ENCODE data around the gene WAPL. TPM values are rescaled to one million over a fixed set of nuclear protein-coding genes. Genes with fewer than 3 reads are reported as not detected.
A peak's percentile ranks its signal among the peaks of the same experiment; 100 is the strongest.

The WAPL gene
- total and polyA plus RNA-seq, 2 of the 13 experiments (the other 11 are each of a cell fraction or from before 2014, with no cell fraction given): 13.2 to 43.5 TPM

GRCh38 chr10:86411281-86411841, 110.2 kb downstream of the WAPL start (continued):
- TF ChIP-seq ZNF691 (CRISPR knock-in tag; IDR thresholded peaks at IDR 0.05; ENCODE audit: borderline replicate concordance, low read depth): peak; percentile 55; the same call in 1 of the 2 replicates
- no peak for TF ChIP-seq ZNF275 (CRISPR knock-in tag; IDR thresholded peaks at IDR 0.05; ENCODE audit: borderline replicate concordance)
- no peak for TF ChIP-seq CSRNP1 (CRISPR knock-in tag; IDR thresholded peaks at IDR 0.05)
- TF ChIP-seq KAT8 (CRISPR knock-in tag; IDR thresholded peaks at IDR 0.05): 0 out of 2 replicates have a peak, but pooled peaks have one; percentile 27
- 0 out of 2 replicates have a peak, but pooled peaks have one; percentile 20 for TF ChIP-seq ZNF292 (CRISPR knock-in tag; IDR thresholded peaks at IDR 0.05; ENCODE audit: borderline replicate concordance, low read depth)
- TF ChIP-seq SMYD3 (CRISPR knock-in tag; IDR thresholded peaks at IDR 0.05): 0 out of 2 replicates have a peak, but pooled peaks have one; percentile 2
- no peak for TF ChIP-seq ZNF484 (CRISPR knock-in tag; IDR thresholded peaks at IDR 0.05; ENCODE audit: borderline replicate concordance, low read depth)
- no peak for TF ChIP-seq KAT2B (IDR thresholded peaks at IDR 0.05; ENCODE audit: borderline replicate concordance, low read depth, low read length)
- TF ChIP-seq GABPA (IDR thresholded peaks at IDR 0.05; ENCODE audit: low read depth, low read length): no peak
- 0 out of 2 replicates have a peak, but pooled peaks have one; percentile 17 for TF ChIP-seq GABPA (CRISPR knock-in tag; IDR thresholded peaks at IDR 0.05; ENCODE audit: low read depth)
- TF ChIP-seq ARID5B (CRISPR knock-in tag; IDR thresholded peaks at IDR 0.05): peak; percentile 36; the same call in 1 of the 2 replicates
- no peak for TF ChIP-seq ZNF124 (CRISPR knock-in tag; IDR thresholded peaks at IDR 0.05)
- peak; percentile 60; the same call in 1 of the 2 replicates for TF ChIP-seq ETV5 (CRISPR knock-in tag; IDR thresholded peaks at IDR 0.05; ENCODE audit: borderline replicate concordance)
- TF ChIP-seq SAP130 (CRISPR knock-in tag; IDR thresholded peaks at IDR 0.05; ENCODE audit: low read depth): peak; percentile 61; the same call in 1 of the 2 replicates
- 0 out of 2 replicates have a peak, but pooled peaks have one; percentile 8 for TF ChIP-seq ZMYM3 (CRISPR knock-in tag; IDR thresholded peaks at IDR 0.05)
- TF ChIP-seq SALL1 (CRISPR knock-in tag; IDR thresholded peaks at IDR 0.05): peak; percentile 36; the same call in 1 of the 2 replicates
- 0 out of 2 replicates have a peak, but pooled peaks have one; percentile 21 for TF ChIP-seq ZFY (CRISPR knock-in tag; IDR thresholded peaks at IDR 0.05)
- TF ChIP-seq ZNF343 (CRISPR knock-in tag; IDR thresholded peaks at IDR 0.05): no peak
- TF ChIP-seq SMARCE1 (IDR thresholded peaks at IDR 0.05; ENCODE audit: borderline replicate concordance): no peak
- TF ChIP-seq MEF2D (CRISPR knock-in tag; IDR thresholded peaks at IDR 0.05): peak; percentile 34; the same call in 1 of the 2 replicates
- no peak for TF ChIP-seq ZNF792 (CRISPR knock-in tag; IDR thresholded peaks at IDR 0.05)
- TF ChIP-seq EP300 (IDR thresholded peaks at IDR 0.05; ENCODE audit: low read depth in 2 of 2, low read length in 2 of 2): peak in 1 of 2 experiments; percentile 25; a peak in 1 of 4 replicates
- TF ChIP-seq EP300 (CRISPR knock-in tag; IDR thresholded peaks at IDR 0.05; ENCODE audit: borderline replicate concordance): no peak
